Kidney glomerular epithelial cell (primary cell): ENCODE data around the gene RAB40C.

Experiments
- DNase-seq: peaks from one replicate; lab custom pipeline; 2025; lab: John Stamatoyannopoulos, UW

Gene RAB40C

DNA sequence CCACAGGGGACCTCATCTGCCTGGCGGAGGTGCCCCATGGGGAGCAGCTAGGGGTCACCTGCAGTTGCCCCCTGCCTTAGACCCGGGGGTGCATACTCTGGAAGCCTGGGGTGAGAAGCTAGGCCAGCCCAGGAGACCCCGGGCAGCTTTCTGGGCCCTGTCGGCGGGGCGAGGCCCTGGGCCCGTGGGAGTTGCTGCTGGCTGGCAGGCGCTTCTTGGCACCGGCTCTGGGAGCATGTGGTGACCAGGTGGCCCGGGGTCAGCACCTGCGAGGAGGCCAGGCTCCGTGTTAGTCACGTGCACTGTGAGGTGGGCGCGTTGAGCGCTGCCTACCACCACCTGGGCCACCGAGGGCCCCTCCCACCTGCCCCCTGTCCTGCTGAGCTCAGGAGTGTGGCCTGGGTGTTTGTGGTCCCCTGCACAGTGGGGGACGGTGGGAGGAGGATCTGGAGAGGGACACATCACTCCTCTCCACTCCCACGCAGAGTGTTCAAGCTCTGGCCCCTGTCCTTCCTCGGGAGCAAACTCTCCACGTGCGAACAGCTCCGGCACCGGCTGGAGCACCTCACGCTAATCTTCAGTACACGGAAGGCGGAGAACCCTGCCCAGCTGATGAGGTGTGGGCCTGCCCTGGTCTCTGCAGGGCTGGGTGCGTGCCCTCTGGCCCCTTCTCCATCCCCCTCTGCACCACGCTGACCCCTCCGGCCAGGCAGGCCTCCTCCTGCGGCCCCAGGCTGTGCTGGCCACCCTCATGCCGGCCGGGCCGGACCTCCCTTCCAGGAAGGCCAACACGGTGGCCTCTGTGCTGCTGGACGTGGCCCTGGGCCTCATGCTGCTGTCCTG lies 14.3 kb upstream of the RAB40C start:
- no peak for DNase-seq

DNA sequence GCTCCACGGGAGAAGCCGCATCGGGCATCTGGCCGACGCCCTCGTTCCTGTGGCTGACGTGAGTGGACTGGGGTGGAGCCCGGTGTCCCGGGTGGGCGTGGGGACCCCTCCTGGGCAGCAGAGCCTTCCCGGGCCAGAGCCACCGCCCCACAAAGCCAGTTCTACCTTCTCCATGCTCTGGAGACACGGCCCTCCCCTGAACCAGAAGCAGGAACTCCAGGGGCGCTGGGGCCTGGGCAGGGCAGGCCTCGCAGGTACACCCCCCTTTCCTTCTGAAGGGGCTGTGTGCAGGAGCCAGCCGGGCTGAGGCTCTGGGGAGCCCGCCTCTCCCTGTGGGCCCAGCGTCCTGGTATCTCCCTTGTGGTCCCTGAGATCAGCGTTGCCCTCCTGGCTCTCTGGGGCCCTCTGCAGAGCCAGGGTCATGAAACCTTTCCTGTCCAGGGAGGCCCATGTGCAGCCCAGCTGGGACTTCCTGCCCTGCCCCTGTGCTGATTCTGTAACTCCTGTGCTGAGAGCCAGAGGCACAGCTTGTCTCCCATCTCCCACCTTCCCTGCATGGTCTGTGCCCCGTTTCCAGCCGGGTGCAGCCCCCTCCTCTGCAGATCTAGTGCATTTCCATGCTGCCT lies 13.6 kb upstream of the RAB40C start:
- no peak for DNase-seq

DNA sequence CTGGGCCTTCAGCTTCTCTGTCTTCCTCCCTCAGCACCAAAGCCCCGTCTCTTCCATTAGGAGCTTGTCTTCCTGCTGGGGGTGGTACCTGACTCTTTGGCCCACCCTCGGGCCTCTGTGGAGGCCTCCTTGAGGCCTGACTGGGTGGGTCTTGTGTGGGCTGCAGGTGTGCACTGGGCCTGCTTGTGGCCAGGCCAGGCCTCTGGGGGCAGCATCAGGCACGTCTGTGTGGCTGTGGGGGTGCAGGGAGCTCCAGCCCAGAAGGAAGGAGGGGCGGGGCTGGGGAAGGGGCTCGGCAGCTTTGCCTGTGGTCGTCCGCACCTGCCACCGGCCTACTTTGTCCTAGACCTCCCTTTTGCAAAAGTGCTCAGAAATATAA lies 13.1 kb upstream of the RAB40C start:
- DNase-seq = no peak

DNA sequence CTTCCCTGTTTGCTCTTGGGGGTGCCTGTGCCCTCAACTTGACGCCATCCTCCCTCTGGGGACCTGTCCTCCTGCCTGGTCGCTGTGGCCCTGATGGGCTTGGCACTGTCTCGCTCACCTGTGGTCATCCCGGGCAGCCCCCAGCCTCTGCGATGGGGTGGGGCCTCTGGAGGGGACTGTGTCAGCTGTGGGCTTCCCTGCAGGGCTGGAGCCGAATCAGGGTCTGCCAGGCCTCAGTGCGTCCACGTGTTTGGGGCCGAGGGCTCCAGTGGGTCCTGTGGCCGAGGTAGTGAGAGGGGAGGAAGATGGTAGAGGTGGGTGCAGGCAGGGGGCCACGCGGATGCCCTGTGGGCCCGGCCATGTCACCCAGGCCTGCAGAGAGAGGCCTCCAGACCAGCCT lies 12.1 kb upstream of the RAB40C start:
- no peak for DNase-seq

DNA sequence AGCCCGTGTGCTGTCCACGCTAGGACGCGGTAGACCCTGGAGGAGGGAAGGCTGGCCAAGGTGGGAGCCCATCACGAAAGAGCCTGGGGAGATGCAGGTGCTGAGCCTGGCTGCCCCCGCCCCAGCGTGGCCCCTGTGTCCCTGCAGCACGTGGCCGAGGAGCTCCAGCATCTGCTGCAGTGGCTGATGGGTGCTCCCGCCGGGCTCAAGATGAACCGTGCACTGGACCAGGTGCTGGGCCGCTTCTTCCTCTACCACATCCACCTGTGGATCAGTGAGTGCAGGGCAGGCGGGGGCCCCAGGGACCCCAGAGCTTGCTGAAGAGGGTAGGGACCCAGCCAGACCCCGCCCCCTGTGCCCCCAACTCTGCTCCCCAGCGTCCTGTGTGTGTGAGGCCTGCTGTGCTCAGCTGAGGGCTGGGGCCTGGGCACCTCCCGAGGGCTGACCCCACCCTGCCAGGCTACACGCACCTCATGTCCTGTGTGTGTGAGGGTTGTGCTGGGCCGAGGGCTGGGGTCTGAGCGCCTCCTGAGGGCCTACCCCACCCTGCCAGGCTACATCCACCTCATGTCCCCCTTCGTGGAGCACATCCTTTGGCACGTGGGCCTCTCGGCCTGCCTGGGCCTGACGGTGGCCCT lies 11.5 kb upstream of the RAB40C start:
- DNase-seq = no peak

DNA sequence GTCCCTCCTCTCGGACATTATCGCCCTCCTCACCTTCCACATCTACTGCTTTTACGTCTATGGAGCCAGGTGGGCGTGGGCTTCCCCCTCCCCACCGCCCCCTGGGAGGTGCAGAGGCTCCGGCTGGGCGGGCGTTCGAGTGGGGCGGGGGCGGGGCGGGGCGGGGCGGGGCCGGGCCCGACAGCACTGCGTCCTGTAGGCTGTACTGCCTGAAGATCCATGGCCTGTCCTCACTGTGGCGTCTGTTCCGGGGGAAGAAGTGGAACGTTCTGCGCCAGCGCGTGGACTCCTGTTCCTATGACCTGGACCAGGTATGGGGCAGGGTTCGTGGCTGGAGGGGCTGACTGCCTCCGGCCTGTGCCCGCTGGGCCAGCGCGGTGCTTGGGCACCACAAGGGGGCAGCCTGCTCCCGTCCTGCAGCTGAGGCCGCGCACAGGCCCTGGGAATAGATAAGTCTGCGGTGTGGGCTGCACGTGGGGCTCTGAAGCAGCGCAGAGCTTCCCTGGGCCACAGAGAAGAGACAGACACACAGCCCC lies 10.9 kb upstream of the RAB40C start:
- DNase-seq = no peak

DNA sequence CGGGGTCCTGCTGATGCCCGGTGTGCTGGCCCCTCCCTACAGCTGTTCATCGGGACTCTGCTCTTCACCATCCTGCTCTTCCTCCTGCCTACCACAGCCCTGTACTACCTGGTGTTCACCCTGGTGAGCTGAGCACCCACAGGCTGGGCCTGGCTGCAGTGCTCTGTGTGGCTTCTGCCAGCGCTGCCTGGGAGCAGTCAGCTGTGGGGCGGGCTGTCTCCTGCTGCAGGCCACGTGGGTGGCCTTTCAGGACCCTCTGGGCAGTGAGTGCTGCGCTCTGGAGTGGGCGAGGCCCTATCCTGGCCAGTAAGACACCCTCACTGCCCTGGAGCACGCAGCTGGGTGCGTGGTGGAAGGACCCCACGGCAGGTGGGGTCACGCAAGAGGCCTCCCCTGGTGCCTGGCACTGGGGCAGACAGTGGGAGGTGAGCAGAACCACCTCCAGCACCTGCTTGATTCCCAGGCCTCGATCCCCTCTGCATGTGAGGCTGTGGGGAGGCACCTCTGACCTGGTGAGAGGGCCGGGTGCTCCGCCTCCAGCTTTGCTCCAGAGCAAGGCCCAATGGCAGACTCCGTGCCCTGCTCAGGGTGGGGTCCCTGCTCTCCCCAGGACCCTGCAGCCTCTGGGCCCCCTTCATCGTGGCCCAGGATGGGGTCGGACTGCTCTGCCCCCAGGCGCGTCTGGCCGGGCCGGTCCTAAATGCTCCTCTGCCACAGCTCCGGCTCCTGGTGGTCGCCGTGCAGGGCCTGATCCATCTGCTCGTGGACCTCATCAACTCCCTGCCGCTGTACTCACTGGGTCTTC lies 9.5 kb upstream of the RAB40C start:
- no peak for DNase-seq

DNA sequence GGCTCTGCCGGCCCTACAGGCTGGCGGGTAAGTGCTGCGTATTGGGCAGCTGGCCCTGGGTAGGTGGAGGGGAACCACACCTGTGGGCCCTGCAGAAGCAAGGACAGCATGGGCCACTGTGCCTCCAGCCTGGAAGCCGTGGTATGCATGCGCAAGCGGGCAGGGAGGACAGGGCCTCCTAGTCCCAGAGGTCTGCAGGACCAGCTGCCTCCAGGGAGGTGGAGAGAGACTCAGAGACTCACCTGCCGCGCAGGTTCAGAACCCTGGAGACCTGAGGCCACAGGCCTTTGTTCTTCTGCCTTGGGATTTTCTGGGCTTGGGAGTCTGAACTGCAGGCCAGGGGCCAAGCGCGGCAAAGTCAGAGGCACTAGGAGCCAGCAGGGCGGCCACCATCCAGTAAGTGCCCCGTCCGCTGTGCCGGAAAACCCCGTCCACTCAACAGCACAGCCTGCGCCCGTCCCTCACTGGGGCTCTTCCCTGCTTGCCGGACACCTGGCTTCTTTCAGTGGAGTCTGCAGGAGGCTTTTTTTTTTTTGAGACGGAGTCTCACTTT lies 8.8 kb upstream of the RAB40C start:
- no peak for DNase-seq

DNA sequence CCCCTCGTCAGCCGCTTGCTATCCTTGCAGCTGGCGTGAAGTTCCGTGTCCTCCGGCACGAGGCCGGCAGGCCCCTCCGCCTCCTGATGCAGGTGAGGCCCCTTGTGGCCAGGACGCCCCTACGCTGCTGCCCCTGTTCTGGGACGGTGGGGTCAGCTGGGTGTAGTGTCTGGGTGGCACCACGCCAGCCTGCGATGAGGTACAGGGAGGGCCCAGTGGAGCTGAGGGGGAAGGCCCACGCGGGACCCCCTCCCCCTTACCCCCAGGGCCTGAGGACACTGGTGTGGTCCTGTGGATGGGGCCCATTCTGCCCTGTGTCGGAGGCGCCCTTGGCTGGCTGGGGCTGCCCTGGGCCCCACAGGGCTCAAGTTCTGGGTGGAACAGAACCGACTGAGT lies 7.7 kb upstream of the RAB40C start:
- no peak for DNase-seq

DNA sequence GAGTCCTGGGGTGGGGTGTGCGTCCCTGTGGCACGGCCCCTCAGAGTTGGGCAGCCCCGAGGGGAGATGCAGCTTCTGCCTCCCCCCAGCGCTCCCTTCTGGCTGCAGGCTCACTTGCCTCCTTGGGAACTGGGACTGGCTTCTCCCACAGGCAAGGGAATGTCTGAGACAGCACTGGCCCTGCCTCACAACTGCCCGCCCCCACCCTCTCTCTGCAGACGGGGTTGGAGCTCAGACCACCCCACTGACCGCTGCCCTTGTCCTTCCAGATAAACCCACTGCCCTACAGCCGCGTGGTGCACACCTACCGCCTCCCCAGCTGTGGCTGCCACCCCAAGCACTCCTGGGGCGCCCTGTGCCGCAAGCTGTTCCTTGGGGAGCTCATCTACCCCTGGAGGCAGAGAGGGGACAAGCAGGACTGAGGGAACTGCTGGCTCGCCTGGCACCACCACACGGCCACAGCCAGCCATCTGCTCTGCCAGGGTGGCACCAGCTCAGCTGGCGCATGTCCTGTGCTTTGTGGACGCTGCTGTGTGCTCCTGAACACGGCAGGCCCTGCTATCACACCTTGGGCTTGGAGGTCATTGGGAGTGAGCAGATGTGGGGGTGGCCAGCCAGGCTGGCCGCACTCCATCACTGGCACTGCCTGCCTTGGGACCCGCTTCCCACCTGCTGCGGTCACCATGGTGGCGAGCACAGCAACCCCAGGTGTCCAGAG lies 7.1 kb upstream of the RAB40C start:
- DNase-seq = no peak

DNA sequence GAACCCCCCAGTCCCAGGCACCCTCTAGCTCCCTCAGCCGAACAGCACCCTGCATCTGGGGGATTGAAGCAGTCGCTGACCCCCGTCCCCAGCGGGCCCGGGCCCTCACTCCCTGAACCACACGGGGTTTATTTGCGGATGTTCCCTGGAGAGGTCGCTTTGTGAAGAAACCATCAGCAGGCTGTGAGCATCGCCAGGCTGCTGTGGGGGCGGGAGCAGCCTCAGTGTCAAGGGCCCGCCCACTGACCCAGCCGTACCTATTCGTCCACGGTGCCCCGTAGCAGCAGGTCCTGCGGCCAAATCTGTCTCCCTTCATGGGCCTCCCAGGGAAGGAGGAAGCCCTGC lies 6.4 kb upstream of the RAB40C start:
- DNase-seq = no peak

DNA sequence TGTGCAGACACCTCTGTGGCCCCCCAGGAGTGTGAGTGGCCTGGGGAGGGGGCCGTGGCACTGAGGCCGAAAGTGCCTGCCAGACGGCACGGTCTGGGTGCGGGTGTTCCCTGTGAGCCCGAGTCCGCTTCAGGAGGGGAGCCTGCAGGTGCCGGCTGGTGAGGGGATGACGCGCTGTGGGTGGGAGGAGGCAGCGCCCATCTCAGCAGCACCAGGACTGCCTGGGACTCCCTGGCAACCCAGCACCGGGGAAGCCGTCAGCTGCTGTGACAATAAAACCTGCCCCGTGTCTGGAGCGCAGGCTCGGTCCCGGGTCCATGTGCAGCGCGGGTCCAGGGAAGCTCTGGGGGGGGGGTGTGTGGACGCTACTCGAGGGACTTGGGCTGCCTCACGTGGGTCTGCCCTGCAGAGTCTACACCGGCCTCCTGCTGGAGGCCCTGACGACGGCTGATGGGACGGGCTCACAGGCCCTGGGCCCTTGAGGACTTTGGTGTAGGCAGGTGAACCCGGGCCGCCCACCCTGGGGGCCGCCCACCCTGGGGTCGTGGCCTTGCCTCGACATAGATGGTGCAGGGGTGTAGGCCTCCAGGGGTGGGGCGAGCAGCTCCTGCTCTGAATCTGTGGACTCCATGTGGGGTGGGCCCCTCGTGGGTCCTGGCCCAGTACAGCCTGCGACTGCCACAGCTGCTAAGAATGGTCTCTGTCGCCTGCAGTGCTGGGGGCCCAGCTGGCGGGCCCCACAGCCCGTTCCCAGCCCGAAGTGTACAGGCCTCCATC lies 5.9 kb upstream of the RAB40C start:
- no peak for DNase-seq

DNA sequence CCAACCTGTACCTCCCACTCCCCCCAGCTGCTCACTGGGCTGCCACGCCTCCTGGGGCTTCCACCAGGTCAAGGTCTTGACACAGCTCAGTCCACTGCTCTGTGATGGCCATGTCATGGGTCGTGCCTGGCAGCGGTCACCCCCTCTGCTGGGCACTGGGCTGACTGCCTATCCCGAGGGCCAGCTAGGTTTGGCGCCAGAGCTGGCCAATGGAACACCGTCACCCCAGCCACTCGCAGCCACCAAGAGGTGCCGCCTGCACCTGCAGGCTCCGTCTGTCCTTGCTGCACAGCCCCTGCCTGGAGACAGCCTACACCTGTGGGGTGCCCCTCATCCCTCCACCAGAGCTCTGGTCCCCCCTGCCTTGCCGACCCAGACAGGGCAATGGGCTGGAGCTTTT lies 4.5 kb upstream of the RAB40C start:
- no peak for DNase-seq

DNA sequence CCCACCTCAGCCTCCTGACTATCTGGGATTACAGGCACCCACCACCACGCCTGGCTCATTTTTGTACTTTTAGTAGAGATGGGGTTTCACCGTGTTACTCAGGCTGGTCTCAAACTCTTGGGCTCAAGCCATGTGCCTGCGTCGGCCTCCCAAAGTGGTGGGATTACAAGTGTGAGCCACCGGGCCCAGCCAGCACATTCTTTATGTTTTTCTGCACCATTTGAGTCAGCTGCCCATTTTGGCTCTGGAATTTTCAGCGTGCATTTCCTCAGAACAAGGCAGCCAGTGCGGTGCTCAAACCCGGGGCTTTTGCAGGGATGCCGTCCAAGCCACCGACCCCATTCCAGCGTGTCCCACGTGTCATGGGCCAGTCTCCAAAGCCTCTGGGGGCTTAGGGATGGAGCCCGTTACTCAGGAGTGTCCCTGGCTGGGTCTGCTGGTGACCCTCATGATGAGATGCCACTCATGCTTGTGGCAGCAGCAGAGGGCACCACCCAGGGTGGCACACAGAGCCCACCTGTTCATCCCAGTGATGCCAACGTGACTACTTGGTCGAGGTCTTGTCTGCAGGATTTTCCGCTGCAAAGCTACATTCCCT lies 3.7 kb upstream of the RAB40C start:
- DNase-seq = no peak

DNA sequence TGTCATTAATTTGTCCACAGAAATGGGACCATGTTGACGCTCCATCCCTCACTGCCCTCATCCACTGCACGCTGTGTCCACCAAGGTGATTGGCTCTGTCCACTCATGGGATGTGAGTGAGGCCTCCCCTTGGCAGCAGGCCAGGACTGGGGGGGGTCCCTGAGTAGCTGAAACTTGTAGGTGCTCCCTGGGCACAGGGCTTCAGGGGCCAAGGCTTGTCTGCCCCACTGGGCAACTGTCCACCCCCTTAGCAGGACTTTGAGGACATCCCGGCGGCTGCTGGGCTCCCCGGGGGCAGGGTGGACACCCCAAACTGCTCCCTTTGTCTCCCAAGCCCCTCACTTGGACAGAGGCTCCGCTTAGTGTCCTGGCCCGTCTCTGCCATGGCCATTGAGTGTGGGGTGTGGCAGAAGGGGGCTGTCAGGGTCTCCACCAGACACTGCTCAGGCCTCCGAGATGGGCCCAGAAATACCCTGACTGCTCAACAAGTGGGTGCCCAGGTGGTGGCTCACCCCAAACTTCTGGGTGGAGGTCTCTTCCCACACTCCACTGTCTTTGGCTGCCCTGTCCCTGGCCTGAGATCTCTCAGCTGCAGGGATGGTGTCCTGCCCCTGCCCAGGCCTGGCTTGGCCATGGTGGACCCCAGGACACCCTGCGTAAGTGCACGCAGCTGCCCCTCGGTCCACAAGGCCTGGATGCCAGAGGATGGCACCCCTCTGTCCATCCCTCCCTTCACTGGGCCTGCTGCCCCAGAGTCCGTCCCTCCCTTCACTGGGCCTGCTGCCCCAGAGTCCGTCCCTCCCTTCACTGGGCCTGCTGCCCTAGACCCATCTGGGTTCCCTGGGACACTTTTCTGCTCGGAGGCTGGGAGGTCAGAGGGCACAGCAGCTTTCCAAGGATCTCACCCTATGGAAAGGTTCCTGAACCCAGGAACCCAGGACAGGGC lies 2.9 kb upstream of the RAB40C start:
- DNase-seq = no peak

DNA sequence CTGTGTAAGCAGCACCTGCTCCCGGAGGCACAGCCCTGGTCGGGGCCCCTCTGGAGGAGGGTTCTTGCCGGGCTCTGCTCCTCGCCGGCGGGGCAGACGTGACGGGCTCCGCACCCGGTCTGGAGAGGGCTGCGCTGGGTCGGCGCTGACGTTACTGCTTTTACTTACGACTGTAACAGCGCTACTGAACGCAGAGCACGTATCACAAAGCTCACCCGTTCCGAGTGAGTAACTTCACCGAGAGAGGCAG lies 1.3 kb upstream of the RAB40C start:
- no peak for DNase-seq

DNA sequence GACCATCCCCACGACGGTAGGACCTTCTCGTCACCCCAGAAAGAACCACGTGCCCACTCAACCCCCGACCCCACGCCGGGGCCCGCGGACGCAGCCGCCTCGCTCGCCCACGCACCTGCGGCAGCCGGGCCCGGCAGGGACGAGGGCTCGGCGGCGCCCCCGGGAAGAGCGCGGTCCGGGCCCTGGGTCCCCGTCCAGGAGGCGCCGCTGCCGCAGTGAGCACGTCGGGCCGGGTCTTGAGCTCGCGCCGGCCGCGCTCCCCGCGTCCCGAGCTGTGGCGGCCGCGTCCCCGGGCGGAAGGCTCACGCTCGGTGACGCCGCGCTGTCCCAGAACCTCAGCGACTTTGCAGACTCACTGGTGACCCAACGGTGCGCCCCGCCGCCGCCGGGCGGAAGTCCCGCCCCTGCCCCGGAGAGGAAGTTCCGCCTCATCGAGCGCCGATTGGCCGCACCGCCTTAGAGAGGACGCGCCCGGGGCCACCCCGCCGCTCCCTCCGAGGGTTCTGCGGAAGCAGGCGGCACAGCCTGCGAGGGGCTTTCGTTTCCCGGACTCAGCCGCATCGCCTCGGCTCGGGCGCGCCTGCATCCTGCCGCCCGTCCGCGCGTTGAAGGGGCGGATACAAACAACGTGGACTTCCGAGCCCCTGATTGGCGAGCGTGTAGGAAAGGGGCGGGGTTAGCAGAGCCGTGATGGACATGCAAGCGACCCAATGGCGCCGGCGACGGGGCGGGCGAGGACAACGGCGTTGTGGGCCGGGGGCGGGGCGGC lies 793 bp upstream of the RAB40C start:
- DNase-seq = peak; percentile 94

DNA sequence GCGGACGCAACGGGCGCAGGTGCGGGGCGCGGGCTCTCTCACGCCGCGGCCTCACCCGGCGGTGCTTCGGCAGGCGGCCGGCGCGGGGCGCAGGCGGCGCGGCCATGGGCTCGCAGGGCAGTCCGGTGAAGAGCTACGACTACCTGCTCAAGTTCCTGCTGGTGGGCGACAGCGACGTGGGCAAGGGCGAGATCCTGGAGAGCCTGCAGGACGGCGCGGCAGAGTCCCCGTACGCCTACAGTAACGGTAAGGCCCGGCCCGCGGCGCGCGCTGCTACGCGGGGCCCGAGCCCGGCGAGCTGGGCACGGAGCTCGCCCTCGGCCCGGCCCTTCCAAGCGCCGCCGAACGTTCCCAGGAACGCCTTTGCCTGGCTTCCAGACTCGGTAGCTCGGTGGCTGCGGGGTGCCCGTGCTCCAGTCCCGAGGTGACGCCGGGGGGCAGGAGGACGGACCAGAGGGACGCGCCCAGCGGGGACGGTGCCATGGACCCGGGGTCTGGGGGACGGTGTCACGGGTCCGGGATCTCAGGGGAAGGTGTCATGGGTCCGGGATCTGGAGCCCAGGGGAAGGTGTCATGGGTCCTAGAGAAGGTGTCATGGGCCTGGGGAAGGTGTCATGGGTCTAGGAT lies 435 bp downstream of the RAB40C start:
- no peak for DNase-seq
